Cardiac muscle cell (in vitro differentiated cells and primary cell): ENCODE results near the gene ZNF319. TPM values are rescaled to one million over a fixed set of nuclear protein-coding genes. Genes with fewer than 3 reads are reported as not detected.

Source experiments
- DNase-seq, 2 donors: peaks; one replicate each; pipeline versions ENCODE4 v3.0.0 to v3.0.0-alpha.2; 2010 to 2017; ENCODE audit warnings: low read depth in 1 of 2, low spot score in 1 of 2
- H3K27ac ChIP-seq: fragments of 200-600 bp; sonication (generic); 2 replicates; pipeline ENCODE4 v1.5.1; 2016
- H3K27me3 ChIP-seq: fragments of 200-600 bp; sonication (generic); 2 replicates; pipeline ENCODE4 v1.6.0; 2016; ENCODE audit warnings: control low read depth
- H3K36me3 ChIP-seq: fragments of 200-600 bp; sonication (generic); 2 replicates; pipeline ENCODE4 v1.5.1; 2016; ENCODE audit warnings: control low read depth
- H3K4me1 ChIP-seq: fragments of 200-600 bp; sonication (generic); 2 replicates; pipeline ENCODE4 v1.8.1; 2017; ENCODE audit warnings: low read depth, mild to moderate bottlenecking, mixed run types
- H3K4me3 ChIP-seq: fragments of 200-600 bp; sonication (generic); 2 replicates; pipeline ENCODE4 v1.5.1; 2016; ENCODE audit warnings: mild to moderate bottlenecking
- H3K9me3 ChIP-seq: fragments of 200-600 bp; sonication (generic); 2 replicates; pipeline ENCODE4 v1.5.1; 2017; ENCODE audit warnings: low read depth, mild to moderate bottlenecking, control low read depth
- CTCF ChIP-seq: IDR thresholded peaks from 2 replicates; pipeline ENCODE4 v1.5.1; 2012; ENCODE audit warnings: low read depth, mild to moderate bottlenecking, low read length
- polyA plus RNA-seq: library from polyadenylated mRNA; unstranded; fragments of >200 nt; fragmentation: Nextera tagmentation; extraction: Ambion mirVana; gene quantifications from 2 replicates; pipeline ENCODE4 v1.2.1, GENCODE V29; 2016
- total RNA-seq: library from RNA; depleted of rRNA; stranded (reverse); fragments of >200 nt; gene quantifications from 2 replicates; pipeline ENCODE4 v1.2.3, GENCODE V29; 2016

Gene ZNF319
- total and polyA plus RNA-seq, 2 experiments from 2014 or later = 12.3 to 12.4 TPM

DNA sequence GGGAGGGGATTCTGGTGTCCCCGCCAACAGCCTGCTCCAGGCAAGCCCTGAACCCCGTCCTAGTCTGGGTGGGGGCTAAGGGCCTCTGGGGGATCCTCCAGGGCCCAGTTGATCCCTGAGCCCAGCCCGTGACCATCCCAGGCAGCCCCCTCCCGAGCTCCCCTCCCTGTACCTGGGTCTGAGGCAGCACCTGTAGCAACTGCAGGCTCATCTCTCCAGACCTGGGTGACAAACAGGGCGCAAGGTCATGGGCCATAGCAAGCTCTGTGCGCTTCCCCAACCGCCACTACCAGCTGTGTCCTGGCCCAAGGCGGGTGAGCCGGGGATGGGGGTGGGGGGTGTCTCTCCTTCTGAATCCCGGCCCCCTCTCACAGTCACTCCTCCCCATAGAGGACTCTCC is 40.2 kb downstream of the ZNF319 start:
- Histone ChIP-seq H3K4me3 (no peak overlapping the region), H3K27ac (no peak overlapping the region), H3K27me3 (no peaks in the 10 kb centered on the region), H3K36me3 (no peaks in the 10 kb centered on the region), H3K9me3 (no peaks in the 10 kb centered on the region), H3K4me1 (no peaks in the 10 kb centered on the region)
- no peak for TF ChIP-seq CTCF
- DNase-seq = no peak

- no peak for TF ChIP-seq CTCF
- Histone ChIP-seq H3K4me1 (no peaks in the 10 kb centered on the region), H3K36me3 (no peaks in the 10 kb centered on the region), H3K27ac (no peak overlapping the region), H3K9me3 (no peaks in the 10 kb centered on the region), H3K27me3 (no peaks in the 10 kb centered on the region), H3K4me3 (no peak overlapping the region)
- no peak for DNase-seq
Measured at GRCh38 chr16:57959804-57960203, 40.7 kb downstream of the ZNF319 start.

GRCh38 chr16:57959121-57959520 is 41.4 kb downstream of the ZNF319 start:
- no peak overlapping the region for H3K4me3 ChIP-seq
- H3K27me3 ChIP-seq = no peaks in the 10 kb centered on the region
- DNase-seq = no peak
- no peak overlapping the region for H3K27ac ChIP-seq
- no peaks in the 10 kb centered on the region for H3K36me3 ChIP-seq
- no peaks in the 10 kb centered on the region for H3K4me1 ChIP-seq
- TF ChIP-seq CTCF = no peak
- no peaks in the 10 kb centered on the region for H3K9me3 ChIP-seq

DNA sequence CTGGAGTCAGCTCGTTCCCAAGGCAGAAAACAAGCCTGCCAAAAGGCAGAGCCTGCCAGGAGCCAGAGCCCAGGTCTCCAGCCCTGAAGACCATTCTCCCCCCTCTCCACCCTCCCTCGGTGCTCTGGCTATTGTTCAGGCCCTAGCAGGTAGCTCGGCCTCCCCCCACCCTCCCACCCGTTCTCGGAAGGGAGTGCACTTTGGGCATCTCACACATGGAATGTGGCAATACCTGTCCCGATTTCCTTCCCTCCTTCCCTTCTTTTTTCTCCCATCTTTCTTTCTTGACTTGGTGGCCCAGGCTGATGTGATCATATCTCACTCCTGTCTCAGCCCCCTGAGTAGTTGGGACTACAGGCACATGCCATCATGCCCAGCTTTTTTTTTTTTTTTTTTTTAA is 41.9 kb downstream of the ZNF319 start:
- H3K27ac ChIP-seq = no peak overlapping the region
- no peaks in the 10 kb centered on the region for H3K27me3 ChIP-seq
- H3K4me1 ChIP-seq = no peaks in the 10 kb centered on the region
- TF ChIP-seq CTCF = no peak
- no peak overlapping the region for H3K4me3 ChIP-seq
- no peak for DNase-seq
- H3K9me3 ChIP-seq = no peaks in the 10 kb centered on the region
- no peaks in the 10 kb centered on the region for H3K36me3 ChIP-seq

DNA sequence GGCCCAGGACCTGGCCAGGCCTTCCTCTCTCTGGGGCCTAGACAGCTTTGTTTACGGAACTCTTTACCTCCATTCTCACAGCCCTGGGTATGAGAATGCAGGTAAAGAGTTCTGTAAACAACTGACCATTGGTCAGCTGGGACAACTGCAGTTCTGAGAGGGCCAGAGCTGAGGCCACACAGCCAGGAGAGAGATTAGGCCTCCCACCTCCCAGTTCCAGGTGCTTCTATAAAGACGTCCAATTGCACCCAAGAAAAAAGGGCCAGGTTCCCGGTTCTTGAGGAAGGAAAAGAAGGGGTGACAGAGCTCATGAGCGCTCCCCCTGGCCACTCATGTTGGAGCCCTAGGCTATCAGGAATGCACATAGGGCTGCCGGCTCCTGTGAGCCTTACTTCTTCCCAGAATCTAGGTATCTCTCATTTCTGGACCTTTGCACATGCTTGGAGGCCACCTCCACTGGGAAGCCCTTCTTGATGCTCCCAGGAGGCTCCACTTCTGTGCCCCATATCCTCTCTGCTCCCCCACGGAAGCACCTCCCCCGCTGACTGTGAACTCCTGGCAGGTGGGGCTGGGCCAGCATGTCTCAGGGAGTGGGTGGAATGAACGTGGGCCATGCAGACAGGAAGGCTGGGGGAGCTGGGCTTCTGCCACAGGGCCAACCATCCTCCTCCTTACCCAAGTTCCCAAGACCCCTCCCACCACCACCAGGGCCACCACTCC is 42.6 kb downstream of the ZNF319 start:
- Histone ChIP-seq H3K27me3 (no peaks in the 10 kb centered on the region), H3K9me3 (no peaks in the 10 kb centered on the region), H3K4me3 (no peak overlapping the region), H3K27ac (no peak overlapping the region), H3K36me3 (no peaks in the 10 kb centered on the region), H3K4me1 (no peaks in the 10 kb centered on the region)
- no peak for DNase-seq
- no peak for TF ChIP-seq CTCF
